HG03469 (cell line): Measurements from ENCODE around the gene FADS3.

Experiments
- ATAC-seq: cut with Tn5 transposase; IDR thresholded peaks from one replicate; pipeline ENCODE4 v1.9.1; 2021; ENCODE audit warnings: mild to moderate bottlenecking, moderate library complexity, moderate number of reproducible peaks; ENCODE audit not compliant: unreplicated experiment

The FADS3 gene

DNA sequence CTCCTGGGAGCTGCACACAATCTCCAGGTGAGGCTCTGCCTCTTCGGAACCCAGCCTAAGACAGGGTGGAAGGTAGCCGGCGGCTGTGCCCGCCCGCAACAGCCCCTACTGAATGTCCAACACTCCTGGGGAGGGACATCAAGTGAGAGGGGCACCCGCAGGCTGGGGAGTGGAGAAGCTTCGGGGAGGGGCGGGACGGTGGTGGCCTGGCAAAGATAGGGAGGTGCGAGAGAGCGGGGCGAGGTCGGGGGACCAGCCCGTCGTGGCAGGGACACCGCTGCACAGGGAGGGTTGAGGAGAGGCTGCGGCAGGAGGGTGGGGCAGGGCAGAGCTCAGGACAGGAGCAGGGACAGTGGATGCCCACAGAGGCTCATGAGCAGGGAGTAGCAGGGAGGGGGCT lies 8.9 kb upstream of the FADS3 start:
- no peak for ATAC-seq

DNA sequence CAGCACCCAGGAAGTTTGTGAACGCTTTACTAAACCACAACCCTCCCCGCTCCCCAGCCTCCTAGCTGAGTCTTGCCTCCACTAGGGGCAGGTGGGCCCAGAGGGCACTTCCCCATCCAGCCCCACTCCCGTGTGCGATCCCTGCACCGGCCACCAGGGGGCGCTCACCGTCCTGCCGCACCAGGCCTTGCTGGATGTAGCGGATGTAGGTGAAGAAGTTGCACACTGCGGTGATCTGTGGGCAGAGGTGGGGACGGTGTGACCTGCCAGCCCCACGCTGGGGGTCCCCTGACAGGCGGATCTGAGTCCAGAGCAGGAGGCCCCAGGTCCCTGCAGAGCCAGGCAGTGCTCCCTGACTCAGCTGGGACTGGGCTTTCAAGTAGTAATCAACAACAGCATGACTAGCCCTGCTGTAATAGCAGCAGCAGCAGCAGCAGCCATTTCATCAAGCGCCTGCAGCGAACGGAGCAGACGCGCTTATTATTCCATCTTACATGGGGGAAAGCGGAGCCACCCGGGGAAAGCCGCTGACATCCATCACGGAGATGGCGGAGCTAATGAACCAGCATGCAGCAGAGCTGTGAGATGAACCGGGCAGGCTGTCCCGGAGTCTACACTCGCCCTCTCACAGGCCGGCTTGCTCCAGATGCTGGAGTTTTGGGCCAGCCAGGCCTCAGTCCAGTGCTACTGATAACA lies 7.9 kb upstream of the FADS3 start:
- ATAC-seq = no peak

DNA sequence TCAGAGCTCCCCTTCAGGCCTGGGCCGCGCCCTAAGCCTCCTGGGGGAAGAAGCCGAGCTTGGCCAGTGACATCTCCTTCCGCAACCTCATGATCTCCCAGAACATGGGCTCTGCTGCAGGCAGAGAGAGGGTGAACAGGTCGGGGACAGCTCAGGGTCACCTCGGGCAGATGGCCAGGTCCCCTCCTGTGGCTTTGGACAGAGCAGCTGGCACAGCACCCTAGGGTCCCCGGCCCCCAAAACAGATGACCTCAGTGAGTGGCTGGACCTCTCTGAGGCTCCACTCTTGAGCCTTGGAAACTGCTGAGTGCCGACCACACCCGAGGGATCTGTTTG lies 6.9 kb upstream of the FADS3 start:
- ATAC-seq = no peak

GRCh38 chr11:61897387-61898246 lies 6.3 kb upstream of the FADS3 start:
- ATAC-seq = no peak

DNA sequence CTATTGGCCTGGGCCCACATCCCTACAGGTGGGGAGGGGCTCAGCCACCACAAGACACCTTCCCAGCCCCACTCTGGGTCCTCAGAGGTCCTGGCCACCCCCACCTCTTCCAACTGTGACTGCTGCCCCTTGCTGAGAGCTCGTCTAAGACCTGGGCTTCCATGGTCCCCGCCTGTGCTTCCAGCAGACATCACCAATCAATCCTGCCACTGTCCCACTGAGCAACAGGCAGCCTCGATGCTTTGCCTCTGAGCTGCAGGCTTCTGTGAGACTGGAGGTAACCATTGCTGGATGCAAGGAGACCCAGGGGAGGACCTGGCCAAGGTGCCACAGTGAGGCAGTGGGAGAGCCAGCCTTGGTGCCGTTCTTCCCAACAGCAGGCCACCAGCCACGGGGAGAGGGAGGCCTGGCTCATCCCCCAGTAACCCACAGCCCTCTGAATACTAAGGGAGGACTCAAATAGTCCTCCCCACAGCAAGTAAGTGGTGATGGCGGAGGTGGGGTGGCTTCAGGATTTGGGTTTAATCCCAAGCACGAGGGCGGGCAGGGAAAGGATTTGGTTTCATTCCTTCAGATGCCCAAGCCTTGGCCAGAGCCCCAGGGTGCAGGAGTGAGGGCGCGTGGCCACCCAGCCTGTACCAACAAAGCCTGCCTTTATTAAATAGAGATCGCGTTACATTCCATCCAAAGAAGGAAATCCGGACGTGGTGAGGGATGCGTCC lies 5.5 kb upstream of the FADS3 start:
- ATAC-seq = no peak

DNA sequence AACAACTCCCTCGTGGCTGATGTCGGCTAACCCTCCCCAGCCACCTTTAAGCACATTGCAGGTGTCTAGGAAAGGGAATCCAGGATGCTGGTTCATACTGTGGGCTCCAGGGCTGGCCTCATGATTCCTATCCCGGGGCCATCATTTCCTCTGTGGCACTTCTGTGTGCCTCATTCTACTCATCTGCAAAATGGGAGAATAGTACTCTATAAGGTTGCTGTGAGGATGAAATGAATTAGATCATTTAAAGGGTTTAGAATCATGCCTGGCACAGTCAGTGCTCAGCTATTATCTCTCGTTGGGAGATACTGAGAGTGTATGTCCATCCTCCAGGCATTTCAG lies 4.3 kb upstream of the FADS3 start:
- ATAC-seq = no peak

- no peak for ATAC-seq
Measured at GRCh38 chr11:61895046-61895717, 3.8 kb upstream of the FADS3 start.

DNA sequence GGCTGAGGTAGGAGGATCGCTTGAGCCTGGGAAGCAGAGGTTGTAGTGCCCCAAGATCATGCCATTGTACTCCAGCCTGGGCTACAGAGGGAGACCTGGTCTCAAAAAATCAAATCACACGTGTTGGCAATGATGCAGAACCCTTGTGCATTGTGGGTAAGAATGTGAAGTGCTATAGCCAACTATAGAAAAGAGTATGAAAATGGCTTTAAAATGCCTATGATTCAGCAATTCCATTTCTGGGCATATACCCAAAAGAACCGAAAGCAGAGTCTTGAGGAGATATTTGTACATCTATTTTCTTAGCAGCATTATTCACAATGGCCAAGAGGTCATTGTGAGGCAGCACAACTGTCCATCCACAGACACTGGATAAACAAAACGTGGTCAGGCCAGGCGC lies 2.6 kb upstream of the FADS3 start:
- ATAC-seq = no peak

- no peak for ATAC-seq
Measured at GRCh38 chr11:61892085-61892370, 683 bp upstream of the FADS3 start.

DNA sequence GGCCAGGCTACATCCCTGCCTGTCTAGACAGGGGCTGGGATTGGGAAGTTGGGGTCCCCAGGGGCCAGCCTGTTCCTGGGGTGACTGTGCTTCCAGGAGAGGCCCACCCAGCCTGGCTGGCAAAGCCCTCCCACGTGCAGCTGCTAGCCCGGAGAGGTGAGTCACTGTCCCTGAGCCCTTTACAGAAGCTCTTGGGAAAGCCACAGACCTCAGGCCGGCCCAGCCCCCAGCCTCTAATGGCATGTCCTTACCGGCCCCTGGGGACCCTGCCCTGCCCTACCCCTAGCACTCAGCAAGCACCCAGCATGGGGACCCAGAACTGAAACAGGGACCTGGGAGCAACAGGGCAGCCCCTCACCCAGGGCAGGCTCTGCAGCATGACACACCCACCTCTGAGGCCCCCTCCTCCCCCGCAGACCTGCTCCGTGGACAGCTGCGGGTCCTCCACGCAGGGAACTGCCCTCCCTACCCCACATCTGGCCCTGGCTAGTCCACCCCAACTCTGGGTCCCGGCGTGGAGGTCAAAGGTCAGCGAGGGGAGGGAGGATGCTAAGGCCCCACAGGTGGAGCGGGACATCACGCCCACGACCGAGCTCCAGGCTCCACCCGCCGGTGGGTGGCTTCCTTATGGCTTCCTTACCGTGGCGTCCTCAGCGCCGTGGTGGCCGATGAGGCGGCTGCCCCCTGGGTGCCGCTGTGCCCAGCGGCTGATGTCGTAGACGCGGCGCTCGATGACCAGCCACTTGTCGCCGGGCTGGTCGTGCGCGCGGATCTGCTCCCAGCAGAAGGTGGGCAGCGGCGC lies 615 bp downstream of the FADS3 start:
- no peak for ATAC-seq

GRCh38 chr11:61889831-61890230 lies 1.5 kb downstream of the FADS3 start:
- no peak for ATAC-seq

- no peak for ATAC-seq
Measured at GRCh38 chr11:61888590-61888989, 2.8 kb downstream of the FADS3 start.

GRCh38 chr11:61887839-61888494 lies 3.4 kb downstream of the FADS3 start:
- no peak for ATAC-seq

- ATAC-seq = no peak
Measured at GRCh38 chr11:61886643-61887042, 4.7 kb downstream of the FADS3 start.

GRCh38 chr11:61885784-61886580 lies 5.4 kb downstream of the FADS3 start:
- ATAC-seq = no peak

- ATAC-seq = no peak
Measured at GRCh38 chr11:61885166-61885778, 6.1 kb downstream of the FADS3 start.

- ATAC-seq = no peak
Measured at GRCh38 chr11:61883947-61884346, 7.4 kb downstream of the FADS3 start.

DNA sequence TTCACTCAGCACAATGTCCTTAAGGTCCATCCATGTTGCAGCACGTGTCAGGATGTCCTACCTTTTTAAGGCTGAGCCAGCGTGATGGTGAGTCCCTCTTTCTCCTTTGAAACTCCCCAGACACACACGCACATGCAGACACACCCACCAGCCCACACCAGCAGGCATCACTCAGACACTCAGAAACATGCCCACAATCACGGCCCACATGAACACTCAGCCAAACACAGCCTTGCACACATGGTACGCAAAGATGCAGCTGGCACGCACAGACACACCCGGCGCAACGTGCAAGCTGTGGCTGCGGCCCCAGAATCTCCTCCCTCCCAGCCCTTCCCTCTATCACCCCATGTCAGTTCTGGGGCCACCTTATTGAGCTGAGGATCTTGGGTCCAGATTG lies 8.0 kb downstream of the FADS3 start:
- no peak for ATAC-seq

DNA sequence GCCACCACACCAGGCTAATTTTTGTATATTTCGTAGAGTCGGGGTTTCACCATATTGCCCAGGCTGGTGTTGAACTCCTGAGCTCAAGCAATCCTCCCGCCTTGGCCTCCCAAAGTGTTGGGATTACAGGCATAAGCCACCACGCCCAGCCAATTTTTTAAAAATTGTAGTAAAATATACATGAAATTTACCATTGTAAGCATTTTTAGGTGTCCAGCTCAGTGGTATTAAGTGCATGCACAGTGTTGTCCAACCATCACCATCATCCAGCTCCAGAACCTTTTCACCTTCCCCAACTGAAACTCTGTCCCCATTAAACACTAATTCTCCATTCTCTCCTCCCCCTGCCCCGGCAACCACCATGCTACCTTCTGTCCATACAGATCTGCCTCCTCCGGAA lies 8.5 kb downstream of the FADS3 start:
- no peak for ATAC-seq
